H1 (cell line): ENCODE results near the gene RHBDD2. TPM values are rescaled to one million over a fixed set of nuclear protein-coding genes. Genes with fewer than 3 reads are reported as not detected.

Experiments used
- BRCA1 ChIP-seq: IDR thresholded peaks from 2 replicates; pipeline ENCODE4 v1.6.1; 2012; ENCODE audit warnings: low read depth, low read length, improper control_type of control experiment
- CEBPB ChIP-seq: IDR thresholded peaks from 2 replicates; pipeline ENCODE4 v1.6.1; 2012; ENCODE audit warnings: low read depth, low read length
- CTCF ChIP-seq, 3 experiments: IDR thresholded peaks; 1 replicate in 2 of 3; 2 replicates in 1 of 3; pipeline versions ENCODE4 v1.5.1 to v1.6.1; 2011; ENCODE audit warnings: low read length in 3 of 3, mild to moderate bottlenecking in 3 of 3, inconsistent platforms in 2 of 3, low read depth in 1 of 3, moderate library complexity in 1 of 3; ENCODE audit not compliant: insufficient read depth in 1 of 3; ENCODE audit errors: control extremely low read depth in 1 of 3
- KDM1A ChIP-seq: fragments of 200-600, 300-600 bp; sonication (generic); IDR thresholded peaks from 2 replicates; pipeline ENCODE4 v1.7.1; 2016; ENCODE audit warnings: mild to moderate bottlenecking, low read length, borderline replicate concordance
- KDM4A ChIP-seq: IDR thresholded peaks from one replicate; pipeline ENCODE4 v1.7.1; 2012; ENCODE audit warnings: low read depth, mild to moderate bottlenecking, moderate library complexity, low read length, inconsistent platforms; ENCODE audit not compliant: severe bottlenecking
- polyA plus RNA-seq, 7 experiments: library from polyadenylated mRNA; depleted of rRNA in 3 of 7; stranded (reverse) in 5 of 7; unstranded in 2 of 7; fragments of >200 nt in 5 of 7; fragments of 200-250 nt in 2 of 7; gene quantifications; 1 replicate in 5 of 7; 2 replicates in 1 of 7; 4 replicates in 1 of 7; pipeline versions ENCODE4 v1.2.1 to v1.2.3, GENCODE V29; 2011 to 2013; ENCODE audit warnings: missing spikeins in 2 of 7, mixed read lengths in 2 of 7
- total RNA-seq: library from RNA; stranded (reverse); fragmentation: NEBNext Ultra II Directional; extraction: Animal tissue kit (Norgen Biotek cat#: 25700); gene quantifications from 2 replicates; pipeline ENCODE4 v1.2.1, GENCODE V29; 2021

RHBDD2 gene
- total and polyA plus RNA-seq, 2 of the 8 experiments (the other 6 are each of a cell fraction or from before 2014, with no cell fraction given), result 28.3 to 65.5 TPM

DNA sequence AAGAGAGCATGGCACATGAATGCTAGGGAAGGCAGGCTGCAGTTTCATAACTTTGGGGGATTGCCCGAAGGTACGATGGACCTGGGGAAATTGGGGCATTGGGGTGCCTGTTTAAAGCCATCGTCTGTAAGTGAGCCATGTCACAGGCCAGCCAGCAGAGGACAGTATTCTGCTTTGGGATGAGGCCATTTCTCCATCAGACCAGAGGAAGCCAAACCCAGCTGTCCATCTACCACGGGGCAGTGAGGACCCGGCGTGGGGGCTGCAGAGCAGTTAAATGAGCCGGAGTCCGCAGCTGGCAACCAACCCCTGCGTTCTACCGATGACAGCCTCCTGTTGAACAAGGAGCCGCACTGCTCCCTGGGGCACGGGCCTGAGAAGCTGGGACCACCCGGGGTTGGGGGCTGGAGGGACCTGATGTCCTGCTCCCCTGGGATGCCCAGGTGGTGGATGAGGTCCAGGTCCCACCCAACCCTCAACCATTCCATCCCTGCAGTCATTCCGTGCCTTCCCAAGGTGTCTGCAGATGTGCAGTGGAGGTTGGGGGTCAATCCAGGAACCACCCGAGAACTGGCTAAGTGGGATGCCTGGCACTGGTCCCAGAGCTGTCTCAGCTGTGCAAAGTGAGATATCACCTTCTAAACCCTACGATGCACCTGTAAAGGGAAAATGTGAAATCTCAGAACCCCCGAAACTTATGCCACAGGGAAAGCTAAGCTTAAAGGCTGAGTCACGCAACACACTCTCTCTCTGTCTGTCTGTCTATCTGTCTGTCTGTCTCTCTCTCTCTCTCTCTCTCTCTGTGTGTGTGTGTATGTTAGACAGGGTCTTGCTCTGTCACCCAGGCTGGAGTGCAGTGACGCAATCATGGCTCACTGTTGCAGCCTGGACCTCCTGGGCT, 12.1 kb upstream of the RHBDD2 start (continued):
- no peak for TF ChIP-seq BRCA1
- no peak for TF ChIP-seq KDM4A
- TF ChIP-seq KDM1A, result no peak
- peak; percentile 94 to 99 (median 95) for TF ChIP-seq CTCF (IDR thresholded peaks at IDR 0.05; ENCODE audit: control extremely low read depth in 1 of 3, insufficient read depth in 1 of 3, low read depth in 1 of 3, low read length in 3 of 3)
- TF ChIP-seq CEBPB, result no peak
